HG03064 (cell line): ENCODE results near the gene ARCN1.

Experiments
- ATAC-seq: cut with Tn5 transposase; IDR thresholded peaks from one replicate; pipeline ENCODE4 v1.9.1; 2021; ENCODE audit warnings: low read depth; ENCODE audit not compliant: unreplicated experiment

The ARCN1 gene

DNA sequence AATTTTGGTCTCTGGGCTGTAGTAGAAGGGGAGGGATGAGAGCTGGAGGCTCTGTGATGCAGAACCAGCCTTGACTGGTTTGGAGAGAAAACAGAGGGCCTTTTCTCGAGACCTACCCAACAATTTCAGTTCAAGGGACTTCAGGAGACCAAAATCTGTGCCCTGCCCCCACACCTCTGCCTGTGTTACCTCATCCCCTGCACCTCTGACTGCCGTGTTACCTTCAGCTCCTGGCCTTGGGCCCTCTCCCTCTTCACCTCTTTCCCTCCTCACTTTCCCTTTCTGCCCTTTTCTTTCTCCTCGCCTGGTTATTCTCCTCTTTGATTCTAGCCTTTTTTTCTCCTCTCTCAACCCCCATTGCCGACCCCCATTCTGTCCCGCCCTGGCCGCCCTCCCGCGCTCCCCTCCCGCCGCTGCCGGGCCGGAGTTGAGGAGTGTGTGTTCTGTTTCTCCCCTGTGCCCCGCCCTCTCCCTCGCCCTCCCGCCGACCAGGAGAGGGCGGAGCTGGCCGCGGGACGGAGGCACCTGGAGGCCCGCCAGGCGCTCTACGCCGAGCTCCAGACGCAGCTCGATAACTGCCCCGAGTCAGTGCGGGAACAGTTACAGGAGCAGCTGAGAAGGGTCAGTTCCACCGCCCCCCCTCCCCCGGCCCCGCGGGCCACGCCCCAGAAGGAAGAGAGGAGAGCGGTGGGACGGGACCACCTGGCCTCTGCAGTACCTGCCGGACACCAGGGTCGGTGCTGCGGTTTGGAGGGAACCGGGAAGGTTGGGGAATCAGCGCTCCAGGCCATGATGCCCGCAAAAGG is 62.4 kb downstream of the ARCN1 start:
- no peak for ATAC-seq

DNA sequence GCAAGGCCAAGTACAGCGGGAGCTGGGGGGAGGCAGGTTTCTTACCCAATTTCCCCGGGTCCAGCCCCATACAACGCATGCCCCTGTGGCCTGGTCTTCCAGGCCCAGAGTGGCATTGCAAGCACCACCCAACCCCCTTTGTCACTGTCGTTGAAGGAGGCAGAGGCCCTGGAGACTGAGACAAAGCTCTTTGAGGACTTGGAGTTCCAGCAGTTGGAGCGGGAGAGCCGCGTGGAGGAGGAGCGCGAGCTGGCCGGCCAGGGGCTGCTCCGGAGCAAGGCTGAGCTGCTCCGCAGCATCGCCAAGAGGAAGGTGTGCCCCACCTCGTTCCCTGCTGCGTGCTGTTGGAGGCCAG is 63.0 kb downstream of the ARCN1 start:
- ATAC-seq: no peak

DNA sequence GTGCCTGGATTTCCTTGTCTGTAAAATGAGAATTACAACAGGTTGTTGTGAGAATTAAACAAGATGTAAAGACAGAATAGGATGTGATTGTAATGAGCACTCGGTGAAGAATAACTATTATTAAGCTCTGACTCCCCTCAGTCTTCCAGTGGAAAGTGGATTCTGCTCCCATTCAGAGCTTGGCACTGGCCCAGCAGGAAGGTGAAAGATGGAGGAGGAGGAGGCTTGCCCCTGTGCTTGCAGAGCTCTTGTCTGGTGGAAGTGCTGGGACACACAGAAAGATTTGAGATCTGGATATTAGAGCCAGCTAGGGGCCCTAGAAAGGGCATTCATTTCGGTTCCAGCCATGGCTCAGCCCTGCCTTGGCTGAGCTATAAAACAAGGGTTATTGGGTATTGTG is 63.4 kb downstream of the ARCN1 start:
- no peak for ATAC-seq

GRCh38 chr11:118636569-118637290 is 64.5 kb downstream of the ARCN1 start:
- no peak for ATAC-seq

GRCh38 chr11:118638726-118639125 is 66.5 kb downstream of the ARCN1 start:
- ATAC-seq: no peak

DNA sequence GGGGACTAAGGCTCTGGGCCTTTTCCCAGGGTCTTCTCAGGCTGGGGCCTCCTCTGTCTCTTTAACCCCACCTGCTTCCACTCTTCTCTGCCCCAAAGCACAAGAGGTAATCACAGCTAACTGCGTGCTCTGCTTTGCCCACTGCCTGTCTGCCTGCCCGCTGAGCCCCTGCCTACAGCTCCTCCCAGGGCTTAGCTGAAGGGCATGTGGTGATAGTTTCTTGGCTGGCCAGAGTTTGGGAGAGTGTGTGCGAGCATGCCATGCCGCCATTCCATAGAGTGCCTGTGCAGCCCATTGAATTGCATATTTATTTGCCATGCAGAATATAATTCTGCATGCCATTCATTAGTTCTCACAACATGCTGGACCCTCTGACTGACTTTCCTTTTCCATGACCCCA is 67.7 kb downstream of the ARCN1 start:
- ATAC-seq: no peak

GRCh38 chr11:118640332-118641154 is 68.3 kb downstream of the ARCN1 start:
- no peak for ATAC-seq

DNA sequence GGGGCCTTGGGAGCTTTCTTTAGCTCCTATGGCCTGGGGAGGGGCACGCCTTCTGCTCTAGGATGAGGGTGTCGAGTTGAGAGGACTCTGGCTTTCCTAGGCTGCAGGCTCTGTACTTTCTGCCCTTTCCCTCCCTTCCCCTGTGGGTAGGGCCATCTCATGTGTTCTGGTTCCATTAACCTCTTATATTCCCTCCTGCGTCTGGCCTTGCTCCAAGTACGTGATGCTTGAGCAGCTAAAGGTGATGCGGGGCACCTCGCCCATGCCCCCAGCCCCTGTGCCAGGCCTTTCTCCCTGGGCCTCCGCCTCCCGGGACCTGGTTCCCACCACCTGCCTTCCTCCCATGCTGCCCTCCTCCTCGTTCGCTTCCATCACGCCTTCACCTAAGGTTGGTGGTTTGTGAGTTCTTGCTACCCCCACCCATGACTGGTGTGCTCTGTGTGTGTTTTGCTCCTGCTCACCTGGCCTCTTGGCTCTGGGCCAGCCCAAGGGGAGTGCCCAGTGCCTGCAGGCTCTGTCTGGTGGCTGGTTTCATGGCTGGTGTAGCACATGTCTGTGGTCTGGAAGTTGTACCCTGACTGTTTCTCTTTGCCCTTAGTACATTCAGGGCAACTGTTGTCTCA is 69.3 kb downstream of the ARCN1 start:
- no peak for ATAC-seq

- no peak for ATAC-seq
Measured at GRCh38 chr11:118643142-118643994, 71.2 kb downstream of the ARCN1 start.

DNA sequence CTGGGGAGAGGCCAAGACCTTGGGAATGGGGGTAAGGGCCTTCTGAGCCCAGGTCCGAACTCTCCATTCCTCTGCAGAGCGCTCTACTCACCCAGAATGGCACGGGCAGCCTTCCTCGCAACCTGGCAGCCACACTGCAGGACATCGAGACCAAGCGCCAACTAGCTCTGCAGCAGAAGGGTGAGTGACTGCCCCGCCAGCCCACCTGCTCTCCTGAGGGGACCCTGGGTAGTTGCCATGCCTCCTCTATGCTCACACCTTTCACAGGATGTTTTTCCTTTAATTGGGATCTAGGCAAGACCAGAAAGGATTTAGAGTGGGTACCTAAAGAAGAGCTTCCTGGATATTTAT is 71.8 kb downstream of the ARCN1 start:
- ATAC-seq: no peak

- no peak for ATAC-seq
Measured at GRCh38 chr11:118644496-118644895, 72.3 kb downstream of the ARCN1 start.

GRCh38 chr11:118645066-118645715 is 73.0 kb downstream of the ARCN1 start:
- no peak for ATAC-seq

GRCh38 chr11:118646393-118646792 is 74.2 kb downstream of the ARCN1 start:
- no peak for ATAC-seq

GRCh38 chr11:118648291-118648690 is 76.1 kb downstream of the ARCN1 start:
- no peak for ATAC-seq

DNA sequence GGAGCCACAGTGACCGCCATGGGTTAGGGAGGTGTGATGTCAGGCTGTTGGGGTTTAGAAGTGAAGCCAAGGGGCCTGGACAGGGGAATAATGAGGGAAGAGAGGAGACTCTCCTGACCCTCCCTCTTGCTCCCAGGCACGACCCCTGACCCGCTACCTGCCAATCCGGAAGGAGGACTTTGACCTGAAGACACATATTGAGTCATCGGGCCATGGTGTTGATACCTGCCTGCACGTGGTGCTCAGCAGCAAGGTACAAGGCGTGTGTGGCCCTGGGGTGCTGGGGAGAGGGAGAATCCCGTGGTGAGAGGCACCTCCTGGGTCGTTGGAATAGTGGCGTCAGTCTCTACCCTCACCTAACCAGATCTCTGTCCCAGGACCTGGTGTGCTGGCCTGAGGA is 77.7 kb downstream of the ARCN1 start:
- no peak for ATAC-seq

DNA sequence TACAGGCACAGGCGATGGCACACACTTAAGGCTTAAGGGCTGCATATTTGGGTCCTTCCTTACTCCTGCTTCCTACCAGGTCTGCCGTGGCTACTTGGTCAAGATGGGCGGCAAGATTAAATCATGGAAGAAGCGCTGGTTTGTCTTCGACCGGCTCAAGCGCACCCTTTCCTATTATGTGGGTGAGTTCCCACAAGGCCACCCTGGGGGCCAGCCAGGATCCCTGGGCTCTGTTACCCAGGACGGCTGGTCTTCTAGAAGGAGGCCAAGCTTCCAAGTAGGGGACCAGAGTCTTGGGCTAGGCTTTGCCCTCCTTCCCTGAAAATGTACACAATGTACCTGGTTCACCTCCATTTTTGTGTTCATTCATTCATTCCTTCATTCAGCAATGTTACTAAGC is 78.2 kb downstream of the ARCN1 start:
- ATAC-seq: no peak

GRCh38 chr11:118651820-118652219 is 79.6 kb downstream of the ARCN1 start:
- ATAC-seq: no peak
